GM23248 (cell line): ENCODE results near the gene HOXB8. TPM values are rescaled to one million over a fixed set of nuclear protein-coding genes. Genes with fewer than 3 reads are reported as not detected.

Experiments used
- DNase-seq: peaks from one replicate; pipeline ENCODE4 v3.0.0-alpha.2; 2015
- H2AFZ ChIP-seq: fragments of 200-600 bp; sonication (generic); 2 replicates; pipeline ENCODE4 v1.6.1; 2016; ENCODE audit warnings: antibody characterized with exemption
- H3F3A ChIP-seq: fragments of 200-600 bp; sonication (generic); 2 replicates; pipeline ENCODE4 v1.6.1; 2016; ENCODE audit warnings: mild to moderate bottlenecking, antibody characterized with exemption, mixed run types; ENCODE audit not compliant: insufficient read depth
- H3K27ac ChIP-seq: fragments of 200-600 bp; sonication (generic); 2 replicates; pipeline ENCODE4 v1.5.1; 2016; ENCODE audit warnings: mild to moderate bottlenecking
- H3K27me3 ChIP-seq: fragments of 200-600 bp; sonication (generic); replicated peaks from 2 replicates; pipeline ENCODE4 v1.6.1; 2016; ENCODE audit warnings: mild to moderate bottlenecking; ENCODE audit not compliant: insufficient read depth
- H3K36me3 ChIP-seq: fragments of 200-600 bp; sonication (generic); 2 replicates; pipeline ENCODE4 v1.6.1; 2016; ENCODE audit warnings: low read depth, mild to moderate bottlenecking
- H3K4me1 ChIP-seq: fragments of 200-600 bp; sonication (generic); 2 replicates; pipeline ENCODE4 v1.6.1; 2016; ENCODE audit warnings: mild to moderate bottlenecking; ENCODE audit not compliant: insufficient read depth
- H3K4me2 ChIP-seq: fragments of 200-600 bp; sonication (generic); one replicate; pipeline ENCODE4 v1.6.1; 2016; ENCODE audit warnings: mild to moderate bottlenecking; ENCODE audit not compliant: unreplicated experiment
- H3K4me3 ChIP-seq: fragments of 200-600 bp; sonication (generic); 2 replicates; pipeline ENCODE4 v1.5.1; 2016; ENCODE audit warnings: mild to moderate bottlenecking
- H3K79me2 ChIP-seq: fragments of 200-600 bp; sonication (generic); 2 replicates; pipeline ENCODE4 v1.6.1; 2016; ENCODE audit warnings: mild to moderate bottlenecking; ENCODE audit not compliant: insufficient read depth
- H3K9ac ChIP-seq: fragments of 200-600 bp; sonication (generic); 2 replicates; pipeline ENCODE4 v1.6.1; 2016; ENCODE audit warnings: mild to moderate bottlenecking
- H3K9me2 ChIP-seq: fragments of 200-600 bp; sonication (generic); 2 replicates; pipeline ENCODE4 v1.6.1; 2016; ENCODE audit warnings: mixed run types, mild to moderate bottlenecking, moderate library complexity; ENCODE audit not compliant: insufficient read depth
- H3K9me3 ChIP-seq: fragments of 200-600 bp; sonication (generic); one replicate; pipeline ENCODE4 v1.6.1; 2017; ENCODE audit warnings: low read depth
- H4K20me1 ChIP-seq: fragments of 200-600 bp; sonication (generic); 2 replicates; pipeline ENCODE4 v1.6.0; 2016; ENCODE audit not compliant: insufficient read depth
- EZH2 ChIP-seq: fragments of 200-600 bp; sonication (generic); IDR thresholded peaks from 2 replicates; pipeline ENCODE4 v1.6.1; 2018; ENCODE audit warnings: antibody characterized with exemption, mild to moderate bottlenecking; ENCODE audit not compliant: insufficient read depth, poor library complexity, severe bottlenecking
- EZH2phosphoT487 ChIP-seq: fragments of 200-600 bp; sonication (generic); IDR thresholded peaks from 2 replicates; pipeline ENCODE4 v1.6.1; 2018; ENCODE audit warnings: antibody characterized with exemption, moderate library complexity, mild to moderate bottlenecking, low read depth; ENCODE audit not compliant: insufficient read depth
- WGBS, 2 experiments: methylation state at CpG; one replicate each; pipeline ENCODE4 v1.1.6; 2015 to 2017; ENCODE audit warnings: low lambda C conversion rate in 2 of 2, low coverage in 1 of 2; ENCODE audit errors: missing lambda C conversion rate in 2 of 2; 5-methylcytosine and 5-hydroxymethylcytosine counted together
- in situ Hi-C: fragments of 300-500 bp; cut with MboI; formaldehyde crosslinking; loops from 2 replicates; pipeline ENCODE4 v1.15.0; 2020
- polyA plus RNA-seq: library from polyadenylated mRNA; unstranded; fragments of >200 nt; fragmentation: Nextera tagmentation; extraction: Ambion mirVana; gene quantifications from 2 replicates; pipeline ENCODE4 v1.2.1, GENCODE V29; 2016
- total RNA-seq: library from RNA; depleted of rRNA; stranded (reverse); fragments of >200 nt; shearing (Covaris generic); gene quantifications from 2 replicates; pipeline ENCODE4 v1.2.3, GENCODE V29; 2014

Gene HOXB8
- total and polyA plus RNA-seq, 2 experiments from 2014 or later: not detected

GRCh38 chr17:48627118-48627597, 12.1 kb upstream of the HOXB8 start:
- in situ Hi-C loops: no loop called here

GRCh38 chr17:48626245-48627117, 11.4 kb upstream of the HOXB8 start, which contains the start of gene HOXB9:
Gene HOXB9 (minus strand): TSS chr17:48626358. CDS start chr17:48626269, 89 bp downstream.
- Histone ChIP-seq H3K4me2 (peak within 1 kb of the TSS; percentile 62), H4K20me1 (no peaks in the 10 kb centered on the region), H3K27ac (no peak within 1 kb of the TSS), H3K36me3 (no peaks in the 10 kb centered on the region), H3K9me3 (no peaks in the 10 kb centered on the region), H3K27me3 (peaks cover 98% of the 10 kb centered on the region), H2AFZ (peak within 1 kb of the TSS; percentile 50), H3F3A (no peaks in the 10 kb centered on the region), H3K79me2 (no peaks in the 10 kb centered on the region), H3K4me1 (no peaks in the 10 kb centered on the region), H3K9me2 (no peaks in the 10 kb centered on the region), H3K9ac (no peak within 1 kb of the TSS), H3K4me3 (peak within 1 kb of the TSS; percentile 41)
- in situ Hi-C loops: no loop called here
- 3 to 7% methylated on average over 30 to 49 of the region's 50 CpGs for WGBS, 2 experiments
- peak; percentile 81 for TF ChIP-seq EZH2phosphoT487
- TF ChIP-seq EZH2: no peak
- peak; percentile 51 for DNase-seq

More at GRCh38 chr17:48627118-48627597, 12.1 kb upstream of the HOXB8 start:
- no peaks in the 10 kb centered on the region for H3K79me2 ChIP-seq
- DNase-seq: no peak
- no peak overlapping the region for H3K4me3 ChIP-seq
- H3K27me3 ChIP-seq: peaks cover 98% of the 10 kb centered on the region
- H3K9me2 ChIP-seq: no peaks in the 10 kb centered on the region
- H4K20me1 ChIP-seq: no peaks in the 10 kb centered on the region
- TF ChIP-seq EZH2phosphoT487 (0 out of 2 replicates have a peak, but pooled peaks have one; percentile 58), EZH2 (no peak)
- H3K4me2 ChIP-seq: no peak overlapping the region
- WGBS, 2 experiments: 19 to 25% methylated on average over 5 of the region's 5 CpGs
- H3K36me3 ChIP-seq: no peaks in the 10 kb centered on the region
- H3K4me1 ChIP-seq: no peaks in the 10 kb centered on the region
- H3K9me3 ChIP-seq: no peaks in the 10 kb centered on the region
- no peaks in the 10 kb centered on the region for H3F3A ChIP-seq
- H2AFZ ChIP-seq: no peak overlapping the region
- H3K27ac ChIP-seq: no peak overlapping the region
- H3K9ac ChIP-seq: no peak overlapping the region

GRCh38 chr17:48625495-48626244, 10.6 kb upstream of the HOXB8 start:
- Histone ChIP-seq H3K9ac (no peak overlapping the region), H3K79me2 (no peaks in the 10 kb centered on the region), H3K36me3 (no peaks in the 10 kb centered on the region), H3K4me2 (peak overlapping the region; percentile 62), H4K20me1 (no peaks in the 10 kb centered on the region), H3K4me3 (peak overlapping the region; percentile 41), H3K27me3 (peaks cover 98% of the 10 kb centered on the region), H3K9me2 (no peaks in the 10 kb centered on the region), H3K4me1 (no peaks in the 10 kb centered on the region), H3K9me3 (no peaks in the 10 kb centered on the region), H3K27ac (no peak overlapping the region), H2AFZ (peak overlapping the region; percentile 50), H3F3A (no peaks in the 10 kb centered on the region)
- in situ Hi-C loops: no loop called here
- DNase-seq: peak; percentile 55
- TF ChIP-seq EZH2 (peak; percentile 99), EZH2phosphoT487 (peak; percentile 63; the same call in 1 of the 2 replicates)
- WGBS, 2 experiments: 1 to 2% methylated on average over 53 to 57 of the region's 69 CpGs
